Endodermal cell (in vitro differentiated cells): Measurements from ENCODE around the gene ZCRB1. TPM values are rescaled to one million over a fixed set of nuclear protein-coding genes. Genes with fewer than 3 reads are reported as not detected.

Source experiments
- DNase-seq: peaks from one replicate; pipeline ENCODE4 v3.0.0-alpha.2; 2017
- H3K27ac ChIP-seq: 2 replicates; pipeline ENCODE4 v1.5.1; 2013; ENCODE audit warnings: mild to moderate bottlenecking, low read depth, low read length, moderate library complexity
- H3K27me3 ChIP-seq: 2 replicates; pipeline ENCODE4 v1.6.1; 2013; ENCODE audit warnings: mild to moderate bottlenecking, low read length, moderate library complexity; ENCODE audit not compliant: insufficient read depth, control insufficient read depth, poor library complexity, severe bottlenecking
- H3K36me3 ChIP-seq: 2 replicates; pipeline ENCODE4 v1.7.0; 2013; ENCODE audit warnings: mild to moderate bottlenecking, low read length, moderate library complexity; ENCODE audit not compliant: control insufficient read depth, insufficient read depth
- H3K4me1 ChIP-seq: one replicate; pipeline ENCODE4 v1.7.0; 2013; ENCODE audit warnings: low read length; ENCODE audit not compliant: control insufficient read depth, insufficient read depth
- H3K4me3 ChIP-seq: 2 replicates; pipeline ENCODE4 v1.5.1; 2013; ENCODE audit warnings: mild to moderate bottlenecking, low read length, moderate library complexity
- H3K9ac ChIP-seq: 2 replicates; pipeline ENCODE4 v1.6.1; 2013; ENCODE audit warnings: mild to moderate bottlenecking, low read length, moderate library complexity; ENCODE audit not compliant: poor library complexity, severe bottlenecking; ENCODE audit errors: extremely low read depth
- H3K9me3 ChIP-seq: 2 replicates; pipeline ENCODE4 v1.6.1; 2013; ENCODE audit warnings: mild to moderate bottlenecking, low read length, moderate library complexity; ENCODE audit not compliant: control insufficient read depth
- H3K27ac Mint-ChIP-seq: 2 replicates; pipeline ENCODE4 v1.8.0; 2020; ENCODE audit warnings: mixed read lengths
- H3K27me3 Mint-ChIP-seq: 2 replicates; pipeline ENCODE4 v1.8.0; 2021; ENCODE audit warnings: mild to moderate bottlenecking, mixed read lengths; ENCODE audit not compliant: insufficient read depth
- H3K36me3 Mint-ChIP-seq: 2 replicates; pipeline ENCODE4 v1.8.0; 2020; ENCODE audit warnings: low read depth, mixed read lengths
- H3K4me1 Mint-ChIP-seq: 2 replicates; pipeline ENCODE4 v1.8.0; 2020; ENCODE audit warnings: mixed read lengths
- H3K4me3 Mint-ChIP-seq: 2 replicates; pipeline ENCODE4 v1.8.0; 2020; ENCODE audit warnings: mild to moderate bottlenecking, moderate library complexity, mixed read lengths
- H3K9me3 Mint-ChIP-seq: 2 replicates; pipeline ENCODE4 v1.8.0; 2020; ENCODE audit warnings: mild to moderate bottlenecking, mixed read lengths
- CTCF ChIP-seq: fragments of 200-600 bp; sonication (generic); conservative IDR thresholded peaks from 2 replicates; pipeline ENCODE4 v1.5.0; 2021; ENCODE audit warnings: antibody characterized with exemption, mild to moderate bottlenecking
- WGBS, 2 experiments: methylation state at CpG; one replicate each; pipeline versions ENCODE4 v1.1.5 to v1.1.7; 2013; ENCODE audit warnings: missing lambda C conversion rate in 2 of 2, mixed read lengths in 1 of 2; ENCODE audit not compliant: insufficient coverage in 1 of 2, insufficient read length in 1 of 2; 5-methylcytosine and 5-hydroxymethylcytosine counted together
- total RNA-seq, 2 donors: library from RNA; stranded (reverse); fragmentation: NEBNext Ultra II Directional in 1 of 2; extraction: Animal tissue kit (Norgen Biotek cat#: 25700) in 1 of 2; gene quantifications; 2 replicates in 1 of 2; 3 replicates in 1 of 2; pipeline ENCODE4 v1.2.1, GENCODE V29; 2021

Gene ZCRB1
- total RNA-seq, 2 donors from 2014 or later, result 61.1 to 78.4 TPM

DNA sequence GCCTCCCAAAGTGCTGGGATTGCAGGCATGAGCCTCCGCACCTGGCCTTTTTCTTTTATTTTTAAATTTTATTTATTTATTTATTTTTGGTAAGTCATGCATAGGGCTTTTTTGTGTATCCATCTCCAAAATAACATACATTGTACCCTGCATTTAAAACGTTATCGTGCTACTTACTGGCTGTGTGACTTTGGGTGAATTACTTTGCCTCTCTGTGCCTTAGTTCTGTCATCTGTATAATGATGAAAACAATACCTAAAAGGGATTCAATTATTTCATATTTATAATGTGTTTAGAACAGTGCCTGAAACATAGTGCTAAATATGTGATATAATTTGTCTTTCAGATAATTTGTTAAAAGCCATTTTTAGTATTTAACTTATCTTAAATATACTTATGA, 19.6 kb downstream of the ZCRB1 start:
- H3K27me3 Mint-ChIP-seq, result no peaks in the 10 kb centered on the region
- H3K4me3 ChIP-seq, result no peak overlapping the region
- no peaks in the 10 kb centered on the region for H3K36me3 ChIP-seq
- H3K27ac ChIP-seq, result no peak overlapping the region
- no peak overlapping the region for H3K4me3 Mint-ChIP-seq
- WGBS, 2 experiments, result 74% methylated on average over 2 of the region's 3 CpGs; no CpG with 5 or more reads in 1 of the 2 experiments
- TF ChIP-seq CTCF, result no peak
- no peak overlapping the region for H3K9ac ChIP-seq
- no peaks in the 10 kb centered on the region for H3K9me3 ChIP-seq
- no peaks in the 10 kb centered on the region for H3K27me3 ChIP-seq
- no peak for DNase-seq
- H3K9me3 Mint-ChIP-seq, result peaks cover 2% of the 10 kb centered on the region
- H3K4me1 Mint-ChIP-seq, result no peaks in the 10 kb centered on the region
- H3K36me3 Mint-ChIP-seq, result no peaks in the 10 kb centered on the region
- no peak overlapping the region for H3K27ac Mint-ChIP-seq
- no peaks in the 10 kb centered on the region for H3K4me1 ChIP-seq

DNA sequence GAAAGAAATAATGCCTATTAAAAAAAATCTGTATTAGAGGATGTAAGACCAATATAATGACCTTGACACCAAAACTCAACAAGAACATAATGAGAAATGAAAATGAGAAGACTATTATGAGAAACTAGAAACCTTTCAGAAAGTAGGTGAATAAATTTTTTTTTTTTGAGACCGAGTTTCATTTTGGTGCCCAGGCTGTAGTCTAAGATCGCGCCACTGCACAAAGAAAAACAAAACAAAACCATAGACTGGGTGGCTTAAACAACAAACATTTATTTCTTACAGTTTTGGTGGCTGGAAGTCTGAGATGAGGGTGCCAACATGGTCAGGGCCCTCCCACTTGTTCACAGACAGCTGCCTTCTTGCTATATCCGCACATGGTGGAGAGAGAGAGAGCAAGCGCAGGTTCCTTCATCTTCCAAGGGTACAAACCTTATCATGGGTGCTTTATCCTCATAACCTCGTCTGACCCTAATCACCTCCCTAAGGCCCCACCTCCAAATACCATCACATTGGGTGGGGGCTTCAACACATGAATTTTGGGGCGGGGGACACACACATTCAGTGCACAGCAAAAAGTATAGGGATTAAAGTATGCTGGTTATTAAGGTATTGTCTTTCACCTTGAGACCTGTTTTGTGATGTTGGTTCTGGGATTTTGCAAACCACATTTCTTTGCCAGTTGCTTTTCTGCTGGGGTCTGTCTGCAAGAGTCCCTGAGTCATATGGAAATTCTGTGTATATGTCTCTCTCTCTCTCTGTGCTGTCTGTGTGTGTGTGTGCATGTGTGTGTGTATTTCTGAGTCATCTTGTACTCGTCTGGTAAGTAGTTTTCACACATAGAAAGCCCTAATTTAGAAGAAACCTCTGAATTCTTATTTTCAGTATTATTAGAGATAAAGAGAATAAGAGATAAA, 26.2 kb downstream of the ZCRB1 start:
- TF ChIP-seq CTCF, result no peak
- H3K9me3 ChIP-seq, result peaks cover 5% of the 10 kb centered on the region
- no peaks in the 10 kb centered on the region for H3K4me1 ChIP-seq
- no peak for DNase-seq
- H3K27ac ChIP-seq, result no peak overlapping the region
- no peaks in the 10 kb centered on the region for H3K36me3 ChIP-seq
- Mint-ChIP-seq H3K4me3 (no peak overlapping the region), H3K27me3 (no peaks in the 10 kb centered on the region), H3K4me1 (no peaks in the 10 kb centered on the region), H3K27ac (no peak overlapping the region), H3K9me3 (peaks cover 5% of the 10 kb centered on the region), H3K36me3 (no peaks in the 10 kb centered on the region)
- 80 to 97% methylated on average over 2 to 7 of the region's 8 CpGs for WGBS, 2 experiments
- no peaks in the 10 kb centered on the region for H3K27me3 ChIP-seq
- H3K4me3 ChIP-seq, result no peak overlapping the region
- no peak overlapping the region for H3K9ac ChIP-seq

DNA sequence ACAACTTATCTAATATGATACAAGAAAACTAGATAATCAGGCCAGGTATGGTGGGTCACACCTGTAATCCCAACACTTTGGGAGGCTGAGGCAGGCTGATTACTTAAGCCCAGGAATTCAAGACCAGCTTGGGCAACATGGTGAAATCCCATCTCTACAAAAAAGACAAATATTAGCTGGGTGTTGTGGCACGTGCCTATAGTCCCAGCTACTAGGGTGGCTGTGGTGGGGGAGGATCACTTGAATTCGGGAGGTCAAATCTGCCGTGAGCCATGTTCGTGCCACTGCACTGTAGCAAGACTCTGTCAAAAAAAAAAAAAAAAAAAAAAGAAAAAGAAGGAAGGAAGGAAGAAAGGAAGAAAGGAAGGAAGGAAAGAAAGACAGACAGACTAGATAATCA, 27.0 kb downstream of the ZCRB1 start:
- DNase-seq, result no peak
- Mint-ChIP-seq H3K27me3 (no peaks in the 10 kb centered on the region), H3K4me1 (no peaks in the 10 kb centered on the region), H3K4me3 (no peak overlapping the region), H3K27ac (no peak overlapping the region), H3K9me3 (peaks cover 5% of the 10 kb centered on the region), H3K36me3 (no peaks in the 10 kb centered on the region)
- H3K36me3 ChIP-seq, result no peaks in the 10 kb centered on the region
- no peak overlapping the region for H3K9ac ChIP-seq
- H3K9me3 ChIP-seq, result peaks cover 5% of the 10 kb centered on the region
- no peaks in the 10 kb centered on the region for H3K4me1 ChIP-seq
- no peaks in the 10 kb centered on the region for H3K27me3 ChIP-seq
- WGBS, 2 experiments, result 90% methylated on average over 3 of the region's 4 CpGs; no CpG with 5 or more reads in 1 of the 2 experiments
- no peak overlapping the region for H3K27ac ChIP-seq
- H3K4me3 ChIP-seq, result no peak overlapping the region
- no peak for TF ChIP-seq CTCF
